Measurements from ENCODE around the gene MAGI1. TPM values are rescaled to one million over a fixed set of nuclear protein-coding genes. Genes with fewer than 3 reads are reported as not detected.

Gene MAGI1
- total and polyA plus RNA-seq, 2 donors (not counting 1 experiment from before 2014, with no cell fraction given), result 15.7 to 23.7 TPM

DNA sequence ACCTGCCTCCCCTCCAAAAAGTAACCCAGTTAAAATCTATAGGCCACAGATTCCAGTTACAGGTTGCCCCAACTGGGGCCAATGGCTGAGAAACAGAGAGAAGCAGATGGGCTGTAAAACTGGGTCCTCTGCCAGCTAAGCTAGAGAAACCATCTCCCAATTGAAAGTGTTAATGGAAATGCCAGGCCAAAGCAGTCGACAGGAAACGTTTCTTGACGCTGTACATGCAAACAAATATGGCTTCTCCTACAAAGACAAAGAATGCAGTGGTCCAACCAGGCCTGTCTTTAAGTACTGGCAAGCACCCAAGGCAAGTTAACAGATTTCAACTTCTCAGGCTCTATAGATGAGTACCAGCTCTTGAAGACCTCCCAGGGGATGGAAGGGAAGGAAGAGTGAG, 71.3 kb downstream of the MAGI1 start:
- no peak overlapping the region for H3K4me2 ChIP-seq (ENCODE audit: extremely low read depth, insufficient read depth, low read length)
- no peaks in the 10 kb centered on the region for H3K36me3 ChIP-seq (ENCODE audit: control insufficient read depth, insufficient read depth, low read length)
- H3K27me3 ChIP-seq (ENCODE audit: control insufficient read depth, insufficient read depth, low read length), result no peaks in the 10 kb centered on the region
- no peaks in the 10 kb centered on the region for H3K79me2 ChIP-seq (ENCODE audit: control insufficient read depth, insufficient read depth, low read length)
- H3K9ac ChIP-seq (ENCODE audit: insufficient read depth, low read length), result no peak overlapping the region
- DNase-seq (ENCODE audit: low read depth in 2 of 2), result no peak
- TF ChIP-seq EZH2 (IDR thresholded peaks at IDR 0.05; ENCODE audit: low read length, missing control alignments), result no peak
- TF ChIP-seq, protein P1, sequence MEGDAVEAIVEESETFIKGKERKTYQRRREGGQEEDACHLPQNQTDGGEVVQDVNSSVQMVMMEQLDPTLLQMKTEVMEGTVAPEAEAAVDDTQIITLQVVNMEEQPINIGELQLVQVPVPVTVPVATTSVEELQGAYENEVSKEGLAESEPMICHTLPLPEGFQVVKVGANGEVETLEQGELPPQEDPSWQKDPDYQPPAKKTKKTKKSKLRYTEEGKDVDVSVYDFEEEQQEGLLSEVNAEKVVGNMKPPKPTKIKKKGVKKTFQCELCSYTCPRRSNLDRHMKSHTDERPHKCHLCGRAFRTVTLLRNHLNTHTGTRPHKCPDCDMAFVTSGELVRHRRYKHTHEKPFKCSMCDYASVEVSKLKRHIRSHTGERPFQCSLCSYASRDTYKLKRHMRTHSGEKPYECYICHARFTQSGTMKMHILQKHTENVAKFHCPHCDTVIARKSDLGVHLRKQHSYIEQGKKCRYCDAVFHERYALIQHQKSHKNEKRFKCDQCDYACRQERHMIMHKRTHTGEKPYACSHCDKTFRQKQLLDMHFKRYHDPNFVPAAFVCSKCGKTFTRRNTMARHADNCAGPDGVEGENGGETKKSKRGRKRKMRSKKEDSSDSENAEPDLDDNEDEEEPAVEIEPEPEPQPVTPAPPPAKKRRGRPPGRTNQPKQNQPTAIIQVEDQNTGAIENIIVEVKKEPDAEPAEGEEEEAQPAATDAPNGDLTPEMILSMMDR (conservative IDR thresholded peaks at IDR 0.05 in 1 of 2, IDR thresholded peaks at IDR 0.05 in 1 of 2; ENCODE audit: low read depth in 1 of 2, low read length in 2 of 2), result no peak
- H2AFZ ChIP-seq (ENCODE audit: low read length), result no peak overlapping the region
- no peaks in the 10 kb centered on the region for H3K9me3 ChIP-seq (ENCODE audit: control insufficient read depth, insufficient read depth, low read depth, low read length)
- no peak overlapping the region for H3K27ac ChIP-seq (ENCODE audit: insufficient read depth, low read length)
- H3K4me3 ChIP-seq (replicated peaks in 1 of 4; ENCODE audit: control extremely low read depth in 1 of 4, insufficient read depth in 1 of 4, low read depth in 3 of 4, low read length in 4 of 4), result no peak overlapping the region
- no peaks in the 10 kb centered on the region for H4K20me1 ChIP-seq (ENCODE audit: control insufficient read depth, extremely low read depth, insufficient read depth, low read length)
- H3K4me1 ChIP-seq (ENCODE audit: control insufficient read depth, extremely low read depth, insufficient read depth, low read length), result peaks cover 5% of the 10 kb centered on the region

DNA sequence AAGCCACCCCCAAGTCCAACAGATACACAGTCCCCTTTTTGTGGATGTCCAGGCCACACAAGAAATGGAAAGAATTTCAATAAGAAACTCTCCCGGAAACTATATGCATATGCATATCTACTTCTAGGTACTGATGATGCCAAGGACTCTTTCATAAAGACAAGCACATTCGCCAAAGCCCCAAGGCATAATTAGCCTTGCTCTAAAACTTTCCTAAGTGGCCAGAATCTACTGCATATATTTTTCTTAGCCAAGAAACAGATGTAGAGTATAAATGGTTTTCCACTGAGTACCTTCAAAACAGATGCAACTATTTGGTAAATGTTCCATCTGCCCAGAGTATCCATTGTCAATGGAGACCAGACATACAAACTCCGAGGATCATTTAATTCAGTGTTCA, 73.9 kb downstream of the MAGI1 start:
- no peaks in the 10 kb centered on the region for H3K9me3 ChIP-seq (ENCODE audit: control insufficient read depth, insufficient read depth, low read depth, low read length)
- TF ChIP-seq, protein P1 (conservative IDR thresholded peaks at IDR 0.05 in 1 of 2, IDR thresholded peaks at IDR 0.05 in 1 of 2; ENCODE audit: low read depth in 1 of 2, low read length in 2 of 2), result no peak
- TF ChIP-seq EZH2 (IDR thresholded peaks at IDR 0.05; ENCODE audit: low read length, missing control alignments), result no peak
- no peak overlapping the region for H2AFZ ChIP-seq (ENCODE audit: low read length)
- no peaks in the 10 kb centered on the region for H4K20me1 ChIP-seq (ENCODE audit: control insufficient read depth, extremely low read depth, insufficient read depth, low read length)
- H3K9ac ChIP-seq (ENCODE audit: insufficient read depth, low read length), result no peak overlapping the region
- DNase-seq (ENCODE audit: low read depth in 2 of 2), result no peak
- no peak overlapping the region for H3K4me2 ChIP-seq (ENCODE audit: extremely low read depth, insufficient read depth, low read length)
- H3K27ac ChIP-seq (ENCODE audit: insufficient read depth, low read length), result no peak overlapping the region
- peaks cover 5% of the 10 kb centered on the region for H3K4me1 ChIP-seq (ENCODE audit: control insufficient read depth, extremely low read depth, insufficient read depth, low read length)
- H3K36me3 ChIP-seq (ENCODE audit: control insufficient read depth, insufficient read depth, low read length), result no peaks in the 10 kb centered on the region
- H3K79me2 ChIP-seq (ENCODE audit: control insufficient read depth, insufficient read depth, low read length), result no peaks in the 10 kb centered on the region
- no peaks in the 10 kb centered on the region for H3K27me3 ChIP-seq (ENCODE audit: control insufficient read depth, insufficient read depth, low read length)
- H3K4me3 ChIP-seq (replicated peaks in 1 of 4; ENCODE audit: control extremely low read depth in 1 of 4, insufficient read depth in 1 of 4, low read depth in 3 of 4, low read length in 4 of 4), result no peak overlapping the region

DNA sequence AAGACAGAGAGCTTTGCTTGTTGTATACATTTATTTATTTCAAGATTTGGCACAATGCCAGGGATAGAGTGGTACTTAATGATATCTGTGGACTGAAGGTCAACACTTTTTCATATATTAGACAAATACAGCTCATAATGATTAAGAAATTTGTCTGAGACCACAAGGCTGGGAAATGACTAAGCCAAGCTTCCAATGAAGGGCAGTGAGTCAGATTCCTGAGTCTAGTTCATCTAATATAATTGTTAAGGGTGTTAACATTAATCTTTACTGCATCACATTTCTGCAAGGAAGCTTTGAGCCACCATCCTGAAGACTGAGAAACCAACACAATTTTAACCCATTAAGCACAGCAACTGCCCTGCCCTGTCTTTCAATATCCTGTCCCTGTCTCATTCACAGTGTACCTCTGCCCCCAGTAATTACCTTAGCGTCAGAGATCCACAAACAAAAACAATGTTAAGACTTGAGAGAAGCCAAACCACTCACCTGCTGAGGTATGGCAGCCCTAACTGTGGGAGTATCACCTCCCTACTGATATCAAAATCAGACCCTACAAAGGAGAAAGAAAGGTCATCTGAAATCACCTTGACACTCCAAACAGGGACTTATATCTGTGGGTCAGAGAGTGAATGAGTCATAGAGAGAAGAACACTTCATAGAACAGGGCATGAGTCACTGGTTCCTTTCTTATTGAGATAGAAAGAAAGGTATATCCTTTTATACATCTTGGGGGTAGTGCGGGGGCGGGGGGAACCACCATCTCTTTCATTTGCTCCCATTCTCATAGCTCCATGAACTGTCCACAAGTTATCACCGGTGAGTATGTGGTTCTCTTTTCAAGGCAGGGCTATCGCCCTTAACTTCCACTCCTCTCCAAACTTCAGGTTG, 74.7 kb downstream of the MAGI1 start:
- TF ChIP-seq, protein P1 (conservative IDR thresholded peaks at IDR 0.05 in 1 of 2, IDR thresholded peaks at IDR 0.05 in 1 of 2; ENCODE audit: low read depth in 1 of 2, low read length in 2 of 2), result no peak
- TF ChIP-seq EZH2 (IDR thresholded peaks at IDR 0.05; ENCODE audit: low read length, missing control alignments), result no peak
- H3K9me3 ChIP-seq (ENCODE audit: control insufficient read depth, insufficient read depth, low read depth, low read length), result no peaks in the 10 kb centered on the region
- no peaks in the 10 kb centered on the region for H3K27me3 ChIP-seq (ENCODE audit: control insufficient read depth, insufficient read depth, low read length)
- peak; percentile 91 to 96 for DNase-seq (ENCODE audit: low read depth in 2 of 2)
- H3K4me3 ChIP-seq (replicated peaks in 1 of 4; ENCODE audit: control extremely low read depth in 1 of 4, insufficient read depth in 1 of 4, low read depth in 3 of 4, low read length in 4 of 4), result no peak overlapping the region
- H2AFZ ChIP-seq (ENCODE audit: low read length), result no peak overlapping the region
- no peaks in the 10 kb centered on the region for H4K20me1 ChIP-seq (ENCODE audit: control insufficient read depth, extremely low read depth, insufficient read depth, low read length)
- peak overlapping the region; percentile 39 for H3K4me2 ChIP-seq (ENCODE audit: extremely low read depth, insufficient read depth, low read length)
- H3K27ac ChIP-seq (ENCODE audit: insufficient read depth, low read length), result no peak overlapping the region
- no peaks in the 10 kb centered on the region for H3K36me3 ChIP-seq (ENCODE audit: control insufficient read depth, insufficient read depth, low read length)
- H3K79me2 ChIP-seq (ENCODE audit: control insufficient read depth, insufficient read depth, low read length), result no peaks in the 10 kb centered on the region
- H3K4me1 ChIP-seq (ENCODE audit: control insufficient read depth, extremely low read depth, insufficient read depth, low read length), result peaks cover 5% of the 10 kb centered on the region
- H3K9ac ChIP-seq (ENCODE audit: insufficient read depth, low read length), result no peak overlapping the region
